Activated CD4-positive, alpha-beta T cell treated with anti-CD3 and anti-CD28 coated beads, Interleukin-2, amount 10 ng/mL, durations not matched to agents 24 days and 14 days (primary cell): ENCODE measurements around the gene PCDHA7. TPM values are rescaled to one million over a fixed set of nuclear protein-coding genes. Genes with fewer than 3 reads are reported as not detected.
"Not testable (repeated sequence)": the region's sequence is repeated elsewhere in the genome, so short reads cannot be mapped to it uniquely, and the experiment has no call there.

Experiments used
- DNase-seq: peaks from one replicate; pipeline ENCODE4 v3.0.0; 2022
- H3K27ac Mint-ChIP-seq: one replicate; pipeline ENCODE4 v1.8.0; 2022; ENCODE audit warnings: mild to moderate bottlenecking, mixed read lengths
- H3K27me3 Mint-ChIP-seq: one replicate; pipeline ENCODE4 v1.8.0; 2022; ENCODE audit warnings: mixed read lengths
- H3K36me3 Mint-ChIP-seq: one replicate; pipeline ENCODE4 v1.8.0; 2022; ENCODE audit warnings: low read depth, mild to moderate bottlenecking, mixed read lengths
- H3K4me1 Mint-ChIP-seq: one replicate; pipeline ENCODE4 v1.8.0; 2021; ENCODE audit warnings: mixed read lengths
- H3K4me3 Mint-ChIP-seq: one replicate; pipeline ENCODE4 v1.8.0; 2022; ENCODE audit warnings: mild to moderate bottlenecking, moderate library complexity, mixed read lengths
- H3K9me3 Mint-ChIP-seq: one replicate; pipeline ENCODE4 v1.8.0; 2021; ENCODE audit warnings: mixed read lengths
- intact Hi-C: fragments of 100-400 bp; cut with micrococcal nuclease; formaldehyde crosslinking; loops from one replicate; pipeline ENCODE4 v1.15.1; 2023
- total RNA-seq: library from RNA; stranded (reverse); gene quantifications from 2 replicates; pipeline ENCODE4 v1.2.3, GENCODE V29; 2022

The PCDHA7 gene
- total RNA-seq, 1 donor from 2014 or later, result not detected

- Mint-ChIP-seq H3K36me3 (no peaks in the 10 kb centered on the region), H3K9me3 (peaks cover 21% of the 10 kb centered on the region), H3K4me1 (no peaks in the 10 kb centered on the region), H3K27me3 (no peaks in the 10 kb centered on the region), H3K27ac (no peak overlapping the region), H3K4me3 (no peak overlapping the region)
- intact Hi-C loops, result no loop called here
- DNase-seq, result no peak
Measured at GRCh38 chr5:140835622-140836510, 1.8 kb downstream of the PCDHA7 start.

DNA sequence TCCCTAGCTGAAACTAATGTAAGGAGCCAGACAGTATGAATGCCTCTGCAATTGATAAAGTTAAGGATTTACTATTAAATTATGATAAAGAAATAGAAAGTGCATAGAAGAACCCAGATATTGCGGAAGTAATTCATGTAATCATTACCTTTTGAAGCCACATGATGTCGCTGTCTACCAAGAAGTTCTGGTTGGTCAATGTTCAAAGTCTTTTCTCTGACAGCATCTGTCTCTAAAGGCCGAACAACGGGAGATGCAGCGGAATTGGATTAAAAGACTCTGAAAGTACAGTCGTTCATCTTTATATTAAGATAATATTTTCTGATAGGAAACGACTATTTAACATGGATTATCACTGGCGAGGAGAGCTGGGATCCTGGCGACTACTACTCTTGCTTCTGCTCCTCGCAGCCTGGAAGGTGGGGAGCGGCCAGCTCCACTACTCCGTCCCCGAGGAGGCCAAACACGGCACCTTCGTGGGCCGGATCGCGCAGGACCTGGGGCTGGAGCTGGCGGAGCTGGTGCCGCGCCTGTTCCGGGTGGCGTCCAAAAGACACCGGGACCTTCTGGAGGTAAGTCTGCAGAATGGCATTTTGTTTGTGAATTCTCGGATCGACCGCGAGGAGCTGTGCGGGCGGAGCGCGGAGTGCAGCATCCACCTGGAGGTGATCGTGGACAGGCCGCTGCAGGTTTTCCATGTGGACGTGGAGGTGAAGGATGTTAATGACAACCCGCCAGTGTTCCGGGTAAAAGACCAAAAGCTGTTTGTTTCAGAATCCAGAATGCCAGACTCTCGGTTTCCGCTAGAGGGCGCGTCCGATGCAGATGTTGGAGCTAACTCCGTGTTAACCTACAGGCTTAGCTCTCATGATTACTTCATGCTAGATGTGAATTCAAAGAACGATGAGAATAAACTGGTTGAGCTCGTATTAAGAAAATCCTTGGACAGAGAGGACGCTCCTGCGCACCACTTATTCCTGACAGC lies 7.2 kb downstream of the PCDHA7 start, which contains the start of gene PCDHA8:
TSS of gene PCDHA8 (plus strand) at position 210 of the 985 bp plus-strand sequence. CDS start at position 345, 135 bp downstream.
- Mint-ChIP-seq H3K36me3 (no peaks in the 10 kb centered on the region), H3K9me3 (peaks cover 16% of the 10 kb centered on the region), H3K27ac (no peak within 1 kb of the TSS), H3K4me3 (no peak within 1 kb of the TSS), H3K4me1 (no peaks in the 10 kb centered on the region), H3K27me3 (no peaks in the 10 kb centered on the region)
- DNase-seq, result peak; percentile 61
- intact Hi-C loops, result no loop called here

- no peaks in the 10 kb centered on the region for H3K36me3 Mint-ChIP-seq
- intact Hi-C loops, result no loop called here
- H3K4me3 Mint-ChIP-seq, result no peak overlapping the region
- H3K9me3 Mint-ChIP-seq, result peaks cover 27% of the 10 kb centered on the region
- no peaks in the 10 kb centered on the region for H3K4me1 Mint-ChIP-seq
- H3K27me3 Mint-ChIP-seq, result no peaks in the 10 kb centered on the region
- no peak for DNase-seq
- no peak overlapping the region for H3K27ac Mint-ChIP-seq
Measured at GRCh38 chr5:140842798-140843733, 9.0 kb downstream of the PCDHA7 start.

DNA sequence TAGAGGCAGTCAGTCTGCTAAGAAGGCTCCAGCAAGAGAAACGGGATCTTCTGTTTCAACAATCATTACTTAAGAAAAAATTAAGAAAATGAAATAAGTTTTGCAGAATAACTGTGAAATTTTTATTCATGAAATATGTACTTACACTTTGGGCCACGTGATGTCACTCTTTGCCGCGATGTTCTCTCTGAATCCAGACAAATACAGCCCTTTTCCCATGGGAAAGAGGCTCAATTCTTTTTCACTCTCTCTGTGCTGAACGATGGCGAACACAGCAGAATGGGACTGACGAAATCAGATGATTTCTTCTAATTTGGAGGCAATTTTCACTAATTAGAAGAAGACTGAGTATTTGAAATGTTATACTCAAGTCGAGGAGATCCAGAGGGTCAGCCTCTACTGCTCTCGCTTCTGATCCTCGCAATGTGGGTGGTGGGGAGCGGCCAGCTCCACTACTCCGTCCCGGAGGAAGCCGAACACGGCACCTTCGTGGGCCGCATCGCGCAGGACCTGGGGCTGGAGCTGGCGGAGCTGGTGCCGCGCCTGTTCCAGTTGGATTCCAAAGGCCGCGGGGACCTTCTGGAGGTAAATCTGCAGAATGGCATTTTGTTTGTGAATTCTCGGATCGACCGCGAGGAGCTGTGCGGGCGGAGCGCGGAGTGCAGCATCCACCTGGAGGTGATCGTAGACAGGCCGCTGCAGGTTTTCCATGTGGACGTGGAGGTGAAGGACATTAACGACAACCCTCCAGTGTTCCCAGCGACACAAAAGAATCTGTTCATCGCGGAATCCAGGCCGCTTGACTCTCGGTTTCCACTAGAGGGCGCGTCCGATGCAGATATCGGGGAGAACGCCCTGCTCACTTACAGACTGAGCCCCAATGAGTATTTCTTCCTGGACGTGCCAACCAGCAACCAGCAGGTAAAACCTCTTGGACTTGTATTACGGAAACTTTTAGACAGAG lies 14.4 kb downstream of the PCDHA7 start, which contains the start of gene PCDHA9:
TSS of gene PCDHA9 (plus strand) at position 244 of the 964 bp plus-strand sequence. CDS start at position 358, 114 bp downstream.
- H3K4me1 Mint-ChIP-seq, H3K4me3 Mint-ChIP-seq, H3K27me3 Mint-ChIP-seq, intact Hi-C loops, H3K36me3 Mint-ChIP-seq, H3K27ac Mint-ChIP-seq, DNase-seq: not testable (repeated sequence)
- H3K9me3 Mint-ChIP-seq, result peaks cover 15% of the 10 kb centered on the region

GRCh38 chr5:140849831-140850634 lies 16.0 kb downstream of the PCDHA7 start:
- peaks cover 18% of the 10 kb centered on the region for H3K9me3 Mint-ChIP-seq
- DNase-seq, H3K27me3 Mint-ChIP-seq, H3K36me3 Mint-ChIP-seq, H3K4me1 Mint-ChIP-seq, H3K27ac Mint-ChIP-seq, H3K4me3 Mint-ChIP-seq, intact Hi-C loops: not testable (repeated sequence)

DNA sequence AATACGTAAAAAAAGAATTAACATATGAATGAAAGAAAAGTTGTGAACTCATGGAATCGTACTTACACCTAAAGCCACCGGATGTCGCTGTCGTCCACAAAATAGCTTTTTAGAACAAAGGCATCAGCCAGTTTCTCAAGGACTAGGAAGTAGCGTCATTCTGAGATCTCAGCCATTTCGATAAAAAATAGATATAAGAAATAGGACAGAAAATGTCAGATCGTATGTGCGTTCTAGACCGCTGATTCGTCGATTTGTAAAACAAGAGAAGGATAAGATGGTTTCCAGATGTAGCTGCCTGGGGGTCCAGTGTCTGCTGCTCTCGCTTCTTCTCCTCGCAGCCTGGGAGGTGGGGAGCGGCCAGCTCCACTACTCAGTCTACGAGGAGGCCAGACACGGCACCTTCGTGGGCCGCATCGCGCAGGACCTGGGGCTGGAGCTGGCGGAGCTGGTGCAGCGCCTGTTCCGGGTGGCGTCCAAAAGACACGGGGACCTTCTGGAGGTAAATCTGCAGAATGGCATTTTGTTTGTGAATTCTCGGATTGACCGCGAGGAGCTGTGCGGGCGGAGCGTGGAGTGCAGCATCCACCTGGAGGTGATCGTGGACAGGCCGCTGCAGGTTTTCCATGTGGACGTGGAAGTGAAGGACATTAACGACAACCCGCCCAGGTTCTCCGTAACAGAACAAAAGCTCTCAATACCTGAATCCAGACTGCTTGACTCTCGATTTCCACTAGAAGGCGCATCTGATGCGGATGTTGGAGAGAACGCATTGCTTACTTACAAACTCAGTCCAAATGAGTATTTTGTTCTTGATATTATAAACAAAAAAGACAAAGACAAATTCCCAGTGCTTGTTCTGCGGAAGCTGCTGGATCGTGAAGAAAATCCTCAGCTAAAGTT lies 22.0 kb downstream of the PCDHA7 start, which contains the start of gene PCDHA10:
TSS of gene PCDHA10 (plus strand) at position 126 of the 903 bp plus-strand sequence. CDS start at position 278, 152 bp downstream.
- Mint-ChIP-seq H3K9me3 (peaks cover 23% of the 10 kb centered on the region), H3K4me1 (no peaks in the 10 kb centered on the region), H3K36me3 (no peaks in the 10 kb centered on the region), H3K27ac (no peak within 1 kb of the TSS), H3K27me3 (no peaks in the 10 kb centered on the region), H3K4me3 (no peak within 1 kb of the TSS)
- DNase-seq, result peak; percentile 50
- intact Hi-C loops, result no loop called here

DNA sequence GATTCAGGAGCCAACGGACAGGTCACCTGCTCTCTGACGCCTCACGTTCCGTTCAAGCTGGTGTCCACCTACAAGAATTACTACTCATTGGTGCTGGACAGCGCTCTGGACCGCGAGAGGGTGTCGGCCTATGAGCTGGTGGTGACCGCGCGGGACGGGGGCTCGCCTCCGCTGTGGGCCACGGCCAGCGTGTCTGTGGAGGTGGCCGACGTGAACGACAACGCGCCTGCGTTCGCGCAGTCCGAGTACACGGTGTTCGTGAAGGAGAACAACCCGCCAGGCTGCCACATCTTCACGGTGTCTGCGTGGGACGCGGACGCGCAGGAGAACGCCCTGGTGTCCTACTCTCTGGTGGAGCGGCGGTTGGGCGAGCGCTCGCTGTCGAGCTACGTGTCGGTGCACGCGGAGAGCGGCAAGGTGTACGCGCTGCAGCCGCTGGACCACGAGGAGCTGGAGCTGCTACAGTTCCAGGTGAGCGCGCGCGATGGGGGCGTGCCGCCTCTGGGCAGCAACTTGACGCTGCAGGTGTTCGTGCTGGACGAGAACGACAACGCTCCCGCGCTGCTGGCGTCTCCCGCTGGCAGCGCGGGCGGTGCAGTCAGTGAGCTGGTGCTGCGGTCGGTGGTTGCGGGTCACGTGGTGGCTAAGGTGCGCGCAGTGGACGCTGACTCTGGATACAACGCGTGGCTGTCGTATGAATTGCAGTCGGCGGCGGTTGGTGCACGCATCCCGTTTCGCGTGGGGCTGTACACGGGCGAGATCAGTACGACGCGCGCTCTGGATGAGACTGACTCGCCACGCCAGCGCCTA lies 23.3 kb downstream of the PCDHA7 start:
- Mint-ChIP-seq H3K27ac (no peak overlapping the region), H3K9me3 (peaks cover 23% of the 10 kb centered on the region), H3K27me3 (no peaks in the 10 kb centered on the region), H3K4me1 (no peaks in the 10 kb centered on the region), H3K4me3 (no peak overlapping the region), H3K36me3 (no peaks in the 10 kb centered on the region)
- intact Hi-C loops, result no loop called here
- no peak for DNase-seq

GRCh38 chr5:140857987-140858240 lies 23.8 kb downstream of the PCDHA7 start:
- Mint-ChIP-seq H3K36me3 (no peaks in the 10 kb centered on the region), H3K9me3 (peaks cover 23% of the 10 kb centered on the region), H3K27me3 (no peaks in the 10 kb centered on the region), H3K4me1 (no peaks in the 10 kb centered on the region), H3K27ac (no peak overlapping the region), H3K4me3 (no peak overlapping the region)
- peak; percentile 48 for DNase-seq
- intact Hi-C loops, result no loop called here

DNA sequence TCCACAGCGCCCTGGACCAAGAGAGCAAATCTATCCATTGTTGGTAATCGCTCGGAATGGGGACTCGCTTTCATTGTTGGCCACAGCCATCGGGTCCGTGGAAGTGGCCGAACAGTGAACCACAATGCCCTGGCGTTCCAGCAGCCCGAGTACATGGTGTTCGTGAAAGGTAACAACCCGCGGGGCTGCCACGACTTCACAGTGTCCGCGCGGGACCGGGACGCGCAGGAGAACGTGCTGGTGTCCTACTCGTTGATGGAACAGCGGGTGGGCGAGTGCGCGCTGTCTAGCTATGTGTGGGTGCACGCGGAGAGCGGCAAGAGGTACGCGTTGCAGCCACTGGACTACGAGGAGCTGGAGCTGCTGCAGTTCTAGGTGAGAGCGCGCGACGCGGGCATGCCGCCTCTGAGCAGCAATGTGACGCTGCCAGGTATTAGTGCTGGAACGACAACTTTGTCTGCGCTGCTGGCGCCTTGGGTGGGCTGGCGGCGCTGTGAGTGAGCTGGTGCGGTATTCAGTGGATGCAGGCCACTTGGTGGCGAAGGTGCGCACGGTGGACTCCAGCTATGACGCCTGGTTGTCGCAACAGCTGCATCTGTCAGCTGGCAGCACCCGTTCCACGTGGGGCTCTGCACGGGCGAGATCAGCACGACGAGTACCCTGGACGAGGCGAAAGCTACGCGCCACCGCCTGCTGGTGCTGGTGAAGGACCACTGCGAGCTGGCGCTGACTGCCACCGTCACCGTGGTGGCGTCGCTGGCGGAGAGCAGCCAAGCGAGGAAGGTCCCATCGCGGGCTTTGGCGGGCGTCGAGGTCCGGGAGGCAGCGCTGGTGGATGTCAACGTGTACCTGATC lies 28.6 kb downstream of the PCDHA7 start:
- Mint-ChIP-seq H3K4me3 (no peak overlapping the region), H3K36me3 (no peaks in the 10 kb centered on the region), H3K4me1 (no peaks in the 10 kb centered on the region), H3K27me3 (no peaks in the 10 kb centered on the region), H3K9me3 (peaks cover 10% of the 10 kb centered on the region), H3K27ac (no peak overlapping the region)
- no peak for DNase-seq
- intact Hi-C loops, result no loop called here
